Neuronal stem cell (in vitro differentiated cells): ENCODE results near the gene KLHL7.

Experiments
- DNase-seq: peaks from one replicate; pipeline ENCODE4 v3.0.0-alpha.2; 2013; ENCODE audit warnings: low spot score
- H2AFZ ChIP-seq: one replicate; pipeline ENCODE4 v1.6.1; 2013; ENCODE audit warnings: mild to moderate bottlenecking, low read length, inconsistent platforms
- H2AK5ac ChIP-seq: 2 replicates; pipeline ENCODE4 v1.6.1; 2013; ENCODE audit warnings: low read depth, mild to moderate bottlenecking, inconsistent platforms, low read length, moderate library complexity, mixed read lengths
- H2BK120ac ChIP-seq: 2 replicates; pipeline ENCODE4 v1.6.1; 2013; ENCODE audit warnings: low read depth, mild to moderate bottlenecking, inconsistent platforms, low read length, moderate library complexity, mixed read lengths
- H2BK12ac ChIP-seq: one replicate; pipeline ENCODE4 v1.6.1; 2013; ENCODE audit warnings: low read length, inconsistent platforms
- H2BK15ac ChIP-seq: 2 replicates; pipeline ENCODE4 v1.6.1; 2013; ENCODE audit warnings: mild to moderate bottlenecking, low read length, inconsistent platforms, mixed read lengths
- H2BK5ac ChIP-seq: one replicate; pipeline ENCODE4 v1.6.1; 2013; ENCODE audit warnings: inconsistent platforms, mild to moderate bottlenecking, low read length, moderate library complexity
- H3K14ac ChIP-seq: one replicate; pipeline ENCODE4 v1.6.1; 2013; ENCODE audit warnings: low read length, inconsistent platforms
- H3K18ac ChIP-seq: 2 replicates; pipeline ENCODE4 v1.6.1; 2013; ENCODE audit warnings: low read length, inconsistent platforms
- H3K23ac ChIP-seq: 2 replicates; pipeline ENCODE4 v1.6.1; 2013; ENCODE audit warnings: low read depth, mild to moderate bottlenecking, mixed read lengths, low read length, inconsistent platforms; ENCODE audit not compliant: poor library complexity
- H3K27ac ChIP-seq: replicated peaks from 3 replicates; pipeline ENCODE4 v1.5.1; 2013; ENCODE audit warnings: low read length, inconsistent platforms
- H3K27me3 ChIP-seq, 3 experiments: 2 replicates each; pipeline ENCODE4 v1.6.1; 2013; ENCODE audit warnings: low read length in 3 of 3, mild to moderate bottlenecking in 2 of 3, inconsistent platforms in 1 of 3, low read depth in 1 of 3, mixed read lengths in 1 of 3, moderate library complexity in 1 of 3; ENCODE audit not compliant: control insufficient read depth in 3 of 3, insufficient read depth in 3 of 3
- H3K36me3 ChIP-seq, 2 donors: replicated peaks in 1 of 2; 2 replicates each; pipeline ENCODE4 v1.6.1; 2013; ENCODE audit warnings: low read length in 2 of 2; ENCODE audit not compliant: control insufficient read depth in 2 of 2, insufficient read depth in 2 of 2
- H3K4ac ChIP-seq: 2 replicates; pipeline ENCODE4 v1.6.1; 2013; ENCODE audit warnings: inconsistent platforms, mild to moderate bottlenecking, low read length, moderate library complexity
- H3K4me1 ChIP-seq, 2 donors: 1 replicate in 1 of 2; 2 replicates in 1 of 2; pipeline ENCODE4 v1.6.1; 2013; ENCODE audit warnings: low read length in 2 of 2, low read depth in 1 of 2; ENCODE audit not compliant: control insufficient read depth in 2 of 2, insufficient read depth in 1 of 2
- H3K4me2 ChIP-seq: one replicate; pipeline ENCODE4 v1.6.1; 2013; ENCODE audit warnings: mild to moderate bottlenecking, low read length, inconsistent platforms; ENCODE audit not compliant: insufficient read depth, poor library complexity, severe bottlenecking
- H3K4me3 ChIP-seq, 2 donors: 2 replicates each; pipeline ENCODE4 v1.5.1; 2013; ENCODE audit warnings: low read length in 2 of 2, mild to moderate bottlenecking in 2 of 2, inconsistent platforms in 1 of 2, moderate library complexity in 1 of 2
- H3K79me1 ChIP-seq: one replicate; pipeline ENCODE4 v1.6.1; 2013; ENCODE audit warnings: low read depth, mild to moderate bottlenecking, inconsistent platforms, low read length, moderate library complexity
- H3K9ac ChIP-seq: one replicate; pipeline ENCODE4 v1.6.1; 2013; ENCODE audit warnings: mild to moderate bottlenecking, low read depth, low read length, inconsistent platforms; ENCODE audit not compliant: poor library complexity
- H3K9me3 ChIP-seq, 2 donors: replicated peaks in 1 of 2; 2 replicates each; pipeline versions ENCODE3 to v1.6.1; 2013; ENCODE audit warnings: low read length in 2 of 2, mild to moderate bottlenecking in 2 of 2, inconsistent platforms in 1 of 2, low read depth in 1 of 2, mixed read lengths in 1 of 2, moderate library complexity in 1 of 2; ENCODE audit not compliant: control insufficient read depth in 2 of 2, insufficient read depth in 1 of 2
- H4K8ac ChIP-seq: one replicate; pipeline ENCODE4 v1.6.1; 2013; ENCODE audit warnings: low read depth, mild to moderate bottlenecking, inconsistent platforms, low read length, moderate library complexity
- H4K91ac ChIP-seq: one replicate; pipeline ENCODE4 v1.6.1; 2013; ENCODE audit warnings: low read length, low read depth, mild to moderate bottlenecking, inconsistent platforms; ENCODE audit not compliant: poor library complexity
- WGBS, 2 donors: extraction: QIAGEN DNeasy Blood & Tissue Kit; methylation state at CpG; one replicate each; pipeline ENCODE4 v1.1.7; 2013; ENCODE audit warnings: missing lambda C conversion rate in 2 of 2, mixed read lengths in 1 of 2; ENCODE audit not compliant: insufficient read length in 2 of 2, insufficient replicate concordance in 1 of 2; ENCODE audit errors: extremely low coverage in 2 of 2; 5-methylcytosine and 5-hydroxymethylcytosine counted together

The KLHL7 gene

GRCh38 chr7:23212841-23213240, 107.3 kb downstream of the KLHL7 start:
- no peak overlapping the region for H2BK15ac ChIP-seq
- no peak overlapping the region for H4K91ac ChIP-seq
- H3K27ac ChIP-seq: no peak overlapping the region
- H2BK120ac ChIP-seq: no peak overlapping the region
- no peak for DNase-seq
- H4K8ac ChIP-seq: no peak overlapping the region
- H3K79me1 ChIP-seq: no peaks in the 10 kb centered on the region
- no peaks in the 10 kb centered on the region for H3K9me3 ChIP-seq
- H3K4me3 ChIP-seq: no peak overlapping the region
- H3K23ac ChIP-seq: no peak overlapping the region
- no CpG with 5 or more reads among the region's 4 CpGs for WGBS, 2 donors
- no peaks in the 10 kb centered on the region for H3K36me3 ChIP-seq
- no peak overlapping the region for H2AFZ ChIP-seq
- no peak overlapping the region for H2BK5ac ChIP-seq
- no peak overlapping the region for H2AK5ac ChIP-seq
- no peak overlapping the region for H3K4ac ChIP-seq
- H2BK12ac ChIP-seq: no peak overlapping the region
- H3K9ac ChIP-seq: no peak overlapping the region
- H3K4me2 ChIP-seq: no peak overlapping the region
- no peaks in the 10 kb centered on the region for H3K27me3 ChIP-seq
- no peak overlapping the region for H3K18ac ChIP-seq
- H3K14ac ChIP-seq: no peak overlapping the region
- H3K4me1 ChIP-seq: no peaks in the 10 kb centered on the region

GRCh38 chr7:23213755-23214154, 108.2 kb downstream of the KLHL7 start:
- H3K27me3 ChIP-seq: no peaks in the 10 kb centered on the region
- WGBS, 2 donors: no CpG with 5 or more reads among the region's 11 CpGs
- H3K18ac ChIP-seq: no peak overlapping the region
- H3K9ac ChIP-seq: no peak overlapping the region
- H2BK120ac ChIP-seq: no peak overlapping the region
- no peak overlapping the region for H3K4ac ChIP-seq
- no peak overlapping the region for H3K23ac ChIP-seq
- no peak overlapping the region for H2AFZ ChIP-seq
- H3K4me1 ChIP-seq: no peaks in the 10 kb centered on the region
- H2BK12ac ChIP-seq: no peak overlapping the region
- H3K36me3 ChIP-seq: no peaks in the 10 kb centered on the region
- no peak for DNase-seq
- H3K4me2 ChIP-seq: no peak overlapping the region
- H2AK5ac ChIP-seq: no peak overlapping the region
- H3K79me1 ChIP-seq: no peaks in the 10 kb centered on the region
- no peak overlapping the region for H3K27ac ChIP-seq
- no peak overlapping the region for H4K91ac ChIP-seq
- no peaks in the 10 kb centered on the region for H3K9me3 ChIP-seq
- H2BK5ac ChIP-seq: no peak overlapping the region
- no peak overlapping the region for H4K8ac ChIP-seq
- no peak overlapping the region for H2BK15ac ChIP-seq
- no peak overlapping the region for H3K14ac ChIP-seq
- H3K4me3 ChIP-seq: no peak overlapping the region

- Histone ChIP-seq H3K23ac (no peak overlapping the region), H4K91ac (no peak overlapping the region)
Observed at GRCh38 chr7:23214423-23214822, 108.8 kb downstream of the KLHL7 start.

GRCh38 chr7:23214938-23215337, 109.4 kb downstream of the KLHL7 start:
- Histone ChIP-seq H3K18ac (no peak overlapping the region), H3K4me1 (no peaks in the 10 kb centered on the region), H3K9me3 (no peaks in the 10 kb centered on the region), H3K14ac (no peak overlapping the region), H3K27me3 (no peaks in the 10 kb centered on the region), H4K8ac (no peak overlapping the region), H3K36me3 (no peaks in the 10 kb centered on the region), H2BK120ac (no peak overlapping the region), H3K4me3 (no peak overlapping the region), H3K79me1 (no peaks in the 10 kb centered on the region), H2BK15ac (no peak overlapping the region), H3K23ac (no peak overlapping the region), H2BK5ac (no peak overlapping the region), H3K9ac (no peak overlapping the region), H3K27ac (no peak overlapping the region), H4K91ac (no peak overlapping the region), H2AK5ac (no peak overlapping the region), H3K4ac (no peak overlapping the region), H3K4me2 (no peak overlapping the region), H2AFZ (no peak overlapping the region), H2BK12ac (no peak overlapping the region)
- DNase-seq: no peak
- no CpG with 5 or more reads among the region's 6 CpGs for WGBS, 2 donors

More at GRCh38 chr7:23214423-23214822, 108.8 kb downstream of the KLHL7 start:
- Histone ChIP-seq H3K4me2 (no peak overlapping the region), H2BK5ac (no peak overlapping the region), H3K27me3 (no peaks in the 10 kb centered on the region), H2BK15ac (no peak overlapping the region), H2BK12ac (no peak overlapping the region), H3K4me1 (no peaks in the 10 kb centered on the region), H2AK5ac (no peak overlapping the region), H3K18ac (no peak overlapping the region), H3K4ac (no peak overlapping the region), H3K79me1 (no peaks in the 10 kb centered on the region), H3K4me3 (no peak overlapping the region), H4K8ac (no peak overlapping the region), H2AFZ (no peak overlapping the region), H3K9ac (no peak overlapping the region), H2BK120ac (no peak overlapping the region), H3K27ac (no peak overlapping the region), H3K36me3 (no peaks in the 10 kb centered on the region), H3K14ac (no peak overlapping the region), H3K9me3 (no peaks in the 10 kb centered on the region)
- no peak for DNase-seq
- no CpG with 5 or more reads among the region's 5 CpGs for WGBS, 2 donors
